GM19193 (cell line): ENCODE measurements around the gene GALNT8.

Source experiments
- POLR2A ChIP-seq: IDR thresholded peaks from 4 replicates; pipeline ENCODE4 v1.6.1; 2011; ENCODE audit not compliant: insufficient read depth, insufficient read length; ENCODE audit errors: extremely low read depth

GALNT8 gene

GRCh38 chr12:4780641-4781611 is 60.7 kb downstream of the GALNT8 start:
- no peak for TF ChIP-seq POLR2A

GRCh38 chr12:4784404-4785054 is 64.3 kb downstream of the GALNT8 start:
- no peak for TF ChIP-seq POLR2A

- no peak for TF ChIP-seq POLR2A
Measured at GRCh38 chr12:4786795-4787194, 66.6 kb downstream of the GALNT8 start.

- TF ChIP-seq POLR2A, result no peak
Measured at GRCh38 chr12:4787965-4788364, 67.8 kb downstream of the GALNT8 start.

GRCh38 chr12:4789776-4790175 is 69.6 kb downstream of the GALNT8 start:
- TF ChIP-seq POLR2A, result no peak

GRCh38 chr12:4791497-4791896 is 71.3 kb downstream of the GALNT8 start:
- no peak for TF ChIP-seq POLR2A

- TF ChIP-seq POLR2A, result no peak
Measured at GRCh38 chr12:4794491-4794890, 74.3 kb downstream of the GALNT8 start.

- no peak for TF ChIP-seq POLR2A
Measured at GRCh38 chr12:4796216-4796615, 76.0 kb downstream of the GALNT8 start.

- TF ChIP-seq POLR2A, result no peak
Measured at GRCh38 chr12:4796694-4797482, 76.7 kb downstream of the GALNT8 start.

GRCh38 chr12:4800555-4800954 is 80.4 kb downstream of the GALNT8 start:
- TF ChIP-seq POLR2A, result no peak

GRCh38 chr12:4802841-4803240 is 82.6 kb downstream of the GALNT8 start:
- no peak for TF ChIP-seq POLR2A

- no peak for TF ChIP-seq POLR2A
Measured at GRCh38 chr12:4806439-4807115, 86.4 kb downstream of the GALNT8 start.

- no peak for TF ChIP-seq POLR2A
Measured at GRCh38 chr12:4807116-4807783, 87.0 kb downstream of the GALNT8 start.

- no peak for TF ChIP-seq POLR2A
Measured at GRCh38 chr12:4807813-4808212, 87.6 kb downstream of the GALNT8 start.

- no peak for TF ChIP-seq POLR2A
Measured at GRCh38 chr12:4809013-4809448, 88.8 kb downstream of the GALNT8 start.
